Activated T-helper 17 cell treated with anti-CD3 and anti-CD28 coated beads, Interleukin-2, amount 50 U/mL, for 72 hours (primary cell): Measurements from ENCODE around the gene CLEC2L. TPM values are rescaled to one million over a fixed set of nuclear protein-coding genes. Genes with fewer than 3 reads are reported as not detected.

Experiments
- ATAC-seq: fragments of 150-1000 bp; cut with Tn5 transposase; replicated peaks from 2 replicates; pipeline ENCODE4 v1.10.0; 2021; ENCODE audit warnings: mild to moderate bottlenecking, moderate library complexity
- H3K27ac Mint-ChIP-seq: one replicate; pipeline ENCODE4 v1.8.0; 2022; ENCODE audit warnings: mixed read lengths
- H3K27me3 Mint-ChIP-seq: one replicate; pipeline ENCODE4 v1.8.0; 2022; ENCODE audit warnings: mixed read lengths
- H3K36me3 Mint-ChIP-seq: one replicate; pipeline ENCODE4 v1.8.0; 2022; ENCODE audit warnings: low read depth, mild to moderate bottlenecking, mixed read lengths
- H3K4me1 Mint-ChIP-seq: one replicate; pipeline ENCODE4 v1.8.0; 2022; ENCODE audit warnings: mixed read lengths
- H3K4me3 Mint-ChIP-seq: one replicate; pipeline ENCODE4 v1.8.0; 2022; ENCODE audit warnings: mild to moderate bottlenecking, mixed read lengths
- H3K9me3 Mint-ChIP-seq: one replicate; pipeline ENCODE4 v1.8.0; 2022; ENCODE audit warnings: mixed read lengths
- total RNA-seq, 2 donors: library from RNA; stranded (reverse); gene quantifications; one replicate each; pipeline ENCODE4 v1.2.3, GENCODE V29; 2022

CLEC2L gene
- total RNA-seq, 2 donors from 2014 or later: not detected

DNA sequence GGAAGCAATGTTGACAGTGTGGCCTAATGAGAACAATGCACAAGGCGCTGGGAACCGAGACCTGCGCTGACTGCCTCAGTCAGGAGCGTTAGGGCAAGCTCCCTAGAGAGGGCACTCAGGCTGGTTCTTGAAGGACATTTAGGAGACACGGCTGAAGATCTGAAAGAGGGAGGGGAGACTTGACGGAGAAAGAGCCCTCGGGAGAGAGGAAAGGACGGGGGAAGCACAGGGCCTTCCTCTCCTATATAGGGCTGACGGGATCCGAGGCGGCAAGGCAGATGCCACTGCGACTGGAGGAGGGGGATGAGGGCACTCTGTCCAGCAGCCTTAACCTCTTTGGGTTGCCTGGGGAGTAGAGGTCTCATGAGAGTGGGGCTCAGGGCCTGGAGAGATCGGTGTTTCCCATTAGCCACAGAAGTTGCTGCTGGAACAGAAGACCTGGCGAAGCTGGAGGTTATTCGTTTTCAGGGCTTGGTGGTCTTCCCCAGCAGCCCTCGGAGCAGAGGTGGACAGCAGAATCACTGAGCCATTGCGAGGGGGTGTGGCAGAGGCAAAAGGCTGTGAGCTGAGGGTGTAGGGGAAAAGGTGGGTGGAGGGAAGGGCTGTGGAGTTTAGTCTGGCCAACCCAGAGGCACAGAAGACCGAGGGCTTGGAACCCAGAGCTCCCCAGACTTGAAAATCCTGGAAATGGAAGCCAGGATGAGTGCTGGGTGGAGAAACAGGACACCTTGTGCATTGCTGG, 36.0 kb downstream of the CLEC2L start:
- H3K27me3 Mint-ChIP-seq: peaks cover 3% of the 10 kb centered on the region
- H3K4me3 Mint-ChIP-seq: no peak overlapping the region
- H3K9me3 Mint-ChIP-seq: peaks cover 4% of the 10 kb centered on the region
- H3K27ac Mint-ChIP-seq: no peak overlapping the region
- peaks cover 4% of the 10 kb centered on the region for H3K4me1 Mint-ChIP-seq
- no peak for ATAC-seq
- peaks cover 5% of the 10 kb centered on the region for H3K36me3 Mint-ChIP-seq

DNA sequence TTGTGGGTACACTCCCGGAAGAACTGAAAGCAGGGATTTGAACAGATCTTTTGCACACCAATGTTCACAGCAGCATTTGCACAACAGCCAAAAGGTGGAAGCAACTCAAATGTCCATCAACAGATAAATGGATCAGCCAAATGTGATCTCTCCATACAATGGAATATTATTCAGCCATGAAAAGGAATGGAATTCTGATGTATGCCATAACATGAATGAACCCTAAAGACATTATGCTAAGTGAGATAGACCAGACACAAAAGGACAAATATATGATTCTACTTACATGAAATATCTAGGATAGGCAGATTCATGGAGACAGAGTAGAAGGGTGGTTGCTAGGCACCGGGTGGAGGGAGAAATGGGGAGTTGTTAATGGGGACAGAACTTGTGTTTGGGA, 36.7 kb downstream of the CLEC2L start:
- Mint-ChIP-seq H3K27ac (no peak overlapping the region), H3K36me3 (peaks cover 5% of the 10 kb centered on the region), H3K27me3 (peaks cover under 1% of the 10 kb centered on the region), H3K4me1 (peaks cover 4% of the 10 kb centered on the region), H3K9me3 (peaks cover 4% of the 10 kb centered on the region), H3K4me3 (no peak overlapping the region)
- ATAC-seq: no peak

DNA sequence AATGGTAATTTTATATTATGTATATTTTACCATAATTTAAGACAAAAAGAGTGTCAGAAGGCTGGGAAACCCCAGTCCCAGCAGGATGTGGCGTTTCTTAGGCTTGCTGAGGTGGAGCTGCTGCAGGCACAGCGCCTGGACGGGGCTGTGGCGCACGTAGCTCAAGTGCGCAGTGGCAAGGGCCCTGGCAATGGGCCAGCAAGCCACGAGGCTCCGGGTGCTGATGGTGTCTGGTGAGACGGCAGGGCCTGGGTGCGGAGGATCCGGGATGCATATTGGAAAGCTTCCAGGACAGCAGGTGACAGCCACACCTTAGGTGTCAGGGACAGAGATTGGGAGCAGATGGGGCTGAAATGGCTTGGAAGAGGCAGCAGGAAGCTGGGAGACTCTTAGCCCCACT, 37.2 kb downstream of the CLEC2L start:
- H3K4me3 Mint-ChIP-seq: no peak overlapping the region
- H3K27ac Mint-ChIP-seq: no peak overlapping the region
- no peaks in the 10 kb centered on the region for H3K27me3 Mint-ChIP-seq
- H3K4me1 Mint-ChIP-seq: peaks cover 4% of the 10 kb centered on the region
- no peak for ATAC-seq
- H3K36me3 Mint-ChIP-seq: peaks cover 5% of the 10 kb centered on the region
- peaks cover 4% of the 10 kb centered on the region for H3K9me3 Mint-ChIP-seq

DNA sequence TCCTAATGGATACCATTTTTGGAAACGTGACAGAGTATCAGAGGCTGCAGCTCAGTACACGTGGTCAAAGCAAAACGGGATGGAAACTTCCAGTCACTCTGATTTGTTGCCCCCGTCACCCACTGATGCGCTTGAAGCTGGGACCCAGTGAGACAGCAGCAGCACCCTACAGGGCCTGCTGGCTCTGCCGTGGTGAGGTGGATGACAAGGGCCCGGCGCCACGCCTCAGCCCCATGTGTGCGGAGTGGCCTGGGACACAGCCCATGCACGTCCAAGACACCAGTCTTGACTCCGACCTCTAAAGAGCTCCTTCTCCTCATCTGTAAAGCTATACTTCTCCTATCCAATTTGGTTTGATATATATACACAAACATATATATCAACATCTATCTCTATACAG, 39.0 kb downstream of the CLEC2L start:
- Mint-ChIP-seq H3K27me3 (no peaks in the 10 kb centered on the region), H3K36me3 (peaks cover 5% of the 10 kb centered on the region), H3K9me3 (peaks cover 4% of the 10 kb centered on the region), H3K4me3 (no peak overlapping the region), H3K27ac (no peak overlapping the region), H3K4me1 (peaks cover 14% of the 10 kb centered on the region)
- no peak for ATAC-seq

DNA sequence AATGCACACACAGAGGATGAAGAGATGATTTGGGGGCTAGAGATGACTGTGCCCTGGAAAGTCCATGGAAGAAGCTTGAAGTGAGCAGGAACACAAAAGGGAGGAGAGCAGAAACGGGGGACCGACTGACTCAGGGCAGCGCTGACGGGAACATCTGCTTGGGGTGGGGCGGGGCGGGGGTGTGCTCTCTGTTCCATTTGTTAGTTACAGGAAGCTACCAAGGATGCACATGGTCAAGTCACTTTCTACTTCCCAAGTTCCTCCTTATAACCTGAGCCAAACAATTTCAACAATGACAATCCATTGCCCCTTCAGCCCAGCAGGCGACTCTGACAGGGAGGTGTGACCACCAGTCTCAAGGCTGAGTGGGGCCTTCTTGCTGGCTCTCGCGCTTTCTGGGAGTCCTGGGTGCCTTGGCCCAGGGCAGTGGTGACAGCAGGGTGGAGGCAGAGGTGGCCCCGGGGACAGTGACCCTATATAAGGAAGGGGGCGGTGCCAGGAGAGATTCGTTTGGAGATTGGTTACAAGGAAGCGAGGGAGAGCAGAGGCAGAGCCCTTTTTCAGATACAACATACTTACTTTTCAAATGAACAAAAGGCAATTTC, 39.6 kb downstream of the CLEC2L start:
- ATAC-seq: no peak
- no peak overlapping the region for H3K27ac Mint-ChIP-seq
- no peak overlapping the region for H3K4me3 Mint-ChIP-seq
- H3K4me1 Mint-ChIP-seq: peaks cover 17% of the 10 kb centered on the region
- H3K36me3 Mint-ChIP-seq: peaks cover 5% of the 10 kb centered on the region
- no peaks in the 10 kb centered on the region for H3K27me3 Mint-ChIP-seq
- peaks cover 4% of the 10 kb centered on the region for H3K9me3 Mint-ChIP-seq

DNA sequence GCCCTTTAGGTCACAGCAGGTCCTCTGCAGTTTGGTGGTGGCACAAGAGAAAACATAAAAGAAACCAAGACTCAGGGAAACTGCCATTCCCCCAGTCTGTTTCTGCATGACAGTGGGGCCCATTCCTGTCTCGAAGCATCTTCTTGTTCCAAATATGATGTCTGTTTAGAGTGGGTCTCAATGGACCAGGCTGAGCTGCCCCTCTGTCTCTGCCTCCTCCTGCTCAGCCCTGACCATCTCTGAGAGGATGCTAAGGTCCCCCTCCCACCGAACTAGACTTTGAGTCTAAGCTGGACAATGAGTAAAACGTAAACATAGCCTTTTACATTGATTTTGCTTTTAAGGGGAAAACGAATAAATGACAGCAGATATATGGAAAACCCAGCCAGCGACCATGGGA, 40.4 kb downstream of the CLEC2L start:
- H3K4me1 Mint-ChIP-seq: peaks cover 18% of the 10 kb centered on the region
- H3K27ac Mint-ChIP-seq: no peak overlapping the region
- no peak overlapping the region for H3K4me3 Mint-ChIP-seq
- no peaks in the 10 kb centered on the region for H3K27me3 Mint-ChIP-seq
- peaks cover 5% of the 10 kb centered on the region for H3K36me3 Mint-ChIP-seq
- no peak for ATAC-seq
- H3K9me3 Mint-ChIP-seq: peaks cover 4% of the 10 kb centered on the region

DNA sequence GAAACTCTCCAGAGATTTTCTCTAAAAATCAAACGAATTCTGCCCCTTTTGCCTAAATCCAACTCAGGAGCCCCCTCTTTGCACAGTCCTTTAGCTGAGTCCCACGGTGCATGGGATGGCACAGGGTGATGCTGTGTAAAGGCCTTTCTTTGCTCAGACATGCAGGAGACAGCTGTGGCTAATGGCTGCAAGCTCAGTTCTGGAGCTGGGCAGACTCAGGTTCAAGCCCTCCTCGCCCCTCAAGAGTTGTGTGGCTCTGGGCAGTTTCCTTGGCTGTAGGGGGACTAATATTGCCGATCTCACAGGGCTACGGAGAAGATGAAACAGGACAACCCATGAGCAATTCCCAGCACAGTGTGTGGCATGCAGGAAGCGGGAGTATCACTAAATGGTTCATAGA, 42.6 kb downstream of the CLEC2L start:
- no peak for ATAC-seq
- Mint-ChIP-seq H3K4me1 (peaks cover 18% of the 10 kb centered on the region), H3K27ac (peak overlapping the region; percentile 36), H3K27me3 (no peaks in the 10 kb centered on the region), H3K4me3 (no peak overlapping the region), H3K36me3 (peaks cover 8% of the 10 kb centered on the region), H3K9me3 (no peaks in the 10 kb centered on the region)

DNA sequence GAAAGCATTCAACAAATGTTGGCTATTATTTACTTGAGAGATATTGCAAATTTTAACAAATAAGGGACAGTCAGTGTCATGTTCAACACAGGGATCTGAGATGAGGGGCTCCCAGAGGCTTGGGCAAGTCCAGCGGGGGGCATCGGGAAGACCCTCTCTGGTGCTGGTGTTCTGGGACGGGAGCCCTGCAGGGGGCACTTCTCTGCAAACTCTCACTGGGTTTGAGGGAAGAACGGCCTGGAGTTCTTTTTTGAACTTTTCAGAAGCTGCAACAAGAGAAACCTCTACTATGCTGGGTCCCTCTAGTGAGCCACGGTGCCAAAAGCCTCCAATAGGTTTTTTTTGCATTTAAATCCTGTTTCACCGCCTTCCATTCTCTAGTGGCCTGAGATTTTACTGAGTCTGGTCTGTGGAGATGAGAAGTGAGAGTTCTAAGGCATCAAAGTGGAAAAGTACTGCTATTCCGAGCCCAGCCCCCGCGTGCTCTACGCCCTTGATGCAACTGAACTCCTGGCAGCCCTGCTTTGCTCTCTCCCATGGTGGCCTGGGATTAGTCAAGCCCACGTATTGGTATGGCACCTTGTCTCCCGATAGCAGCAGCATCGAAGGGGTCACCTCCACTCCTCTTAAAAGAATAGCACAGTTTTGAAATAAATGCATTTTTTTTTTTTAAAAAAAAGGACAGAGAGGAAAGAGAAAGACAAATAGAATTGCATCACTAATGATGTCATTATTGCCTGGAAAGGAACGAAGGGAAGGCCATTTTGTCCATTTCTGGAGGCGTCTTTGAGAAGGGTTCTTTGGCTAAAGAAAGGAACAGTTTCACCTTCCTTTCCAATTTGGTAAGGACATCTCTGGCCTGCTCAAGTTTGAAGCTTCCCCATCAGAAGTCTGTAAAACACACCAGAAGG, 43.5 kb downstream of the CLEC2L start:
- Mint-ChIP-seq H3K4me1 (peaks cover 18% of the 10 kb centered on the region), H3K27ac (peak overlapping the region; percentile 36), H3K9me3 (no peaks in the 10 kb centered on the region), H3K36me3 (peaks cover 9% of the 10 kb centered on the region), H3K4me3 (no peak overlapping the region), H3K27me3 (no peaks in the 10 kb centered on the region)
- ATAC-seq: no peak

DNA sequence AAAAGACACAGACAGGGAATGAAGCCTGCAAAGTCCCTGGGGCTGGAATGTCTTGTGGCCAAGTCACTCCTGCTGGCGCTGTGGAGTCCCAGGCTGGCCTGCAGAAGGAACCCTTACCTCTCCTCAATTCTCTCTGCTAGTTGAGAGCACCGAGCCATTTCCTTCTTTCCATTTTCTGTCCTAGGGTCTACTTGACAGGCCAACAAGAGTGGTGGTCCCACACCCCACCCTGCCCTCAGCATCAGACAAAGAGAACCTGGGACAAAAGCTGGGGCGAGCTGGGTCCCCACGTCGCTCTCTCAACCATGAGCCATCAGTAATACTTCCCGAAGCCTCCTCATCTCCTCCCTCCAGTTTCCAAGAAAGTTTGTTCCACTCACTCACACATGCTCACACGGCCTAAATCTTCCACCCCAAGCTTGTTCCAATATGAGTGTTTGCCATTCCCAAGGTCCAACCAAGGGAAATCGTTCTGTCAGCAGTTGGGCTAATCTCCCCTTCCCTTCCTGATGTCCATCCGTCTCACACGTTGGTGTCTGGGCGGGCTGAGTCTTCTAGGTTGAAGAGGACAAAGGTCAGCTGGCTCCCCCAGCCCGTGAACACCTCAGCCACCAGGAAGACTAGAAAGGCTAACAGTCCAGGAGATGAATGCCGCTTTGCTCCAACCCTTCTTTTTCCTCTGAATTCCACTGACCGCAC, 44.3 kb downstream of the CLEC2L start:
- no peak for ATAC-seq
- Mint-ChIP-seq H3K27ac (no peak overlapping the region), H3K36me3 (peaks cover 17% of the 10 kb centered on the region), H3K27me3 (no peaks in the 10 kb centered on the region), H3K4me3 (no peak overlapping the region), H3K9me3 (no peaks in the 10 kb centered on the region), H3K4me1 (peaks cover 18% of the 10 kb centered on the region)

DNA sequence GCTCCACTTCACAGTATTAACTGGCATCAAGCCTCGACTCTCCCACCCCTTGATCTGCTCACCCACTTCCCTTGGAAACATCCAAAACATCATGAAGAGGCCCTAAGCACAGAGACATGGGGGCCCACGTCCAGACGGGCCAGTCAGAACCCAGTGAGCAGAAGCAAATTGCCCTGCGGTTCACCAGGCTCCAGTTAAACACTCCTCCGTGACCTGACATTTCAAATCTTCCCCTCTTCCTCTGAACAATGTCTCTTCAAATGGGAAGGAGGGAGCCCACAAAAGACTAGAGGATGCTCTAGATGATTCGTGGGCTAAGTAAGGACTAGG, 44.8 kb downstream of the CLEC2L start:
- ATAC-seq: no peak
- peaks cover 18% of the 10 kb centered on the region for H3K4me1 Mint-ChIP-seq
- no peak overlapping the region for H3K27ac Mint-ChIP-seq
- peaks cover 22% of the 10 kb centered on the region for H3K36me3 Mint-ChIP-seq
- no peaks in the 10 kb centered on the region for H3K27me3 Mint-ChIP-seq
- no peaks in the 10 kb centered on the region for H3K9me3 Mint-ChIP-seq
- no peak overlapping the region for H3K4me3 Mint-ChIP-seq

DNA sequence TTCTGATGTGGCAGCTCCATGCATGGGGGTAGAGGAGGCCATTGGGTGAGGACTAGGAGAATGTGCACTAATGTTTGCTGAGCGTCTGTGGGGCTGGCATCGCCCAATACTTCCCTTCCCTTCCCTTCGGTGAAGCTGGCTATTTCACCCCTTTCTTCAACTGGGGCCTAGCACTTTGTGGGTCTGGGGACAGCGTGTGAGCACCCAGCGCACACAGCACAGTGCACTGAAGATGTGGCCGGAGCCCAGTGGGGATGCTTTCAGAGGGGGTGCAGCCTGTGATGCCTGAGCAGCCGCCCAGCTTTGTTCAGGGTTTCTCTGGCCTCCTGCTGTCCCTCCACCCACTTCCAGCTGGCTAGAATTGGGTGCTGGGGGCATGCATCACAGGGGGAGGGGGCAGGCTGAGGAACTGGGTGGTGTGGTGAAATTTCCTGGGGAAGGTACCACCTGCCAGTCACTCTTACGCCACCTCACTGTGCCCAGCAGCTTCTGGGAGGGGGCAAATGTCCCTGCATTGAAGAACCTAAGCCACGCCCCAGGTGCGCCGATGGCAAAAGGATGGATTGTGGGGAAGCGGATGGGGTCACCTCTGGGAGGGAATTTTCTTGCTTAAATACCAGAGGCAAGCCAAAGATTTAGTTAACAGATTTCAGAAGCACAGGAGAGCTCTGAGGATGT, 45.5 kb downstream of the CLEC2L start:
- ATAC-seq: no peak
- Mint-ChIP-seq H3K27me3 (no peaks in the 10 kb centered on the region), H3K36me3 (peaks cover 28% of the 10 kb centered on the region), H3K4me3 (no peak overlapping the region), H3K9me3 (no peaks in the 10 kb centered on the region), H3K27ac (no peak overlapping the region), H3K4me1 (peaks cover 16% of the 10 kb centered on the region)

DNA sequence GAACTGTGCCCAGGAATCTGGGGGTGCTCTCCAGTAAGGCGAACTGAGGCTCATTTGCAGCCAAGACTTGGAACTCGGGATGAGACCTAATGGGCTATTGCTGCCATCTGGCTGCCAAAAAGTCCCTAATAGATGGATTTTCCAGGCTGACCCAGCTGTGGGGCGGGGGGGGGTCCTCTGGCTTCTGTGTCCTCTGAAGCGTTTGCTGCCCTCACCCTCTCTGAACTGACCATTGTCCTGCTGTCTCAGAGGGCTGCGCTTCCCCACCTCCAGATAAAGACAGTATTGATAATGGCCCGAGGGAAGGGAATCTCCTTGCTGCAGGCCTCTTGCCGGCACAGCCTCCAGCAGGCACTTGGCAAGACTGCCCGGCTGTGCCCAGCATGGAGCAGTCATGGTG, 46.6 kb downstream of the CLEC2L start:
- H3K27me3 Mint-ChIP-seq: no peaks in the 10 kb centered on the region
- ATAC-seq: no peak
- no peaks in the 10 kb centered on the region for H3K9me3 Mint-ChIP-seq
- H3K36me3 Mint-ChIP-seq: peaks cover 40% of the 10 kb centered on the region
- no peak overlapping the region for H3K4me3 Mint-ChIP-seq
- H3K4me1 Mint-ChIP-seq: peaks cover 14% of the 10 kb centered on the region
- no peak overlapping the region for H3K27ac Mint-ChIP-seq

DNA sequence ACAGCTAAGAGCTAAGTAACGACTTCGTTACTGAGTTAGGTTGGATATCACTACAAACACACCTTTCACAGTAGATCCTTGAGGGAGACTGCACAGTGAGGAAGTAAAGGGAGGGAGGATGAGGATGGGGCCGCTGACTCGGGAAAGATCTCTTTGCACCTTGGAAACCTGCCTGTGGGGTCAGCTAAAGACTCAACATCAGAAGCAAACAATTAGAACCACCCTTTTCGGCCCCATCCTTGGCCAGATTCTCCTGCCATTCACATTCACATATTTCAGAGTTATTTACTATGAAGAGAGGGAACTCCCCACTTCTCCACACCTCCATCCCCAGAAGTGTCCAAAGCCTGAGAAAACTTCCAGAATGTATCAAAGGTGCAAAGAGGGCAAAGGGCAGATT, 47.1 kb downstream of the CLEC2L start:
- H3K27ac Mint-ChIP-seq: peak overlapping the region; percentile 38
- no peaks in the 10 kb centered on the region for H3K9me3 Mint-ChIP-seq
- peaks cover 45% of the 10 kb centered on the region for H3K36me3 Mint-ChIP-seq
- no peaks in the 10 kb centered on the region for H3K27me3 Mint-ChIP-seq
- H3K4me3 Mint-ChIP-seq: no peak overlapping the region
- ATAC-seq: no peak
- H3K4me1 Mint-ChIP-seq: peaks cover 14% of the 10 kb centered on the region

DNA sequence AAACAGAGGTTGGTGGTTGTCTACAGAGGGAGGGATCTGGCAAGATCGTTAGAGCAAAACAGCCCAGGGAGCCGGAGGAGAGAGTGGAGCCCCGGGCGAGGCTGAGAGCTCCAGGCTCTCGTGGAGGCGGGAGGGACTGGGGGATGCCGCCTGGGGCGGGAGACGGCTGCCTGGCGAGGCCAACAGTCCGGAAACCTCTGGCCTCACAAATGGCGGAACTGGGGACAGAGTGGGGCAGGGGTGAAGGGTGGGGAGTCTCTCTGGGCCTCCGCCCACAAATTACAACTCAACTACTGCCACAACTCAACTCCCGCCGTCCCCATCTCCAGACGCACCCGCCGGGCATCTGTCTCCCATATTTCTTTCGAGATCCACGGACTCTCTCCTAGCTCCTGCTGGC, 47.7 kb downstream of the CLEC2L start:
- peaks cover 51% of the 10 kb centered on the region for H3K36me3 Mint-ChIP-seq
- H3K27ac Mint-ChIP-seq: peak overlapping the region; percentile 38
- no peaks in the 10 kb centered on the region for H3K9me3 Mint-ChIP-seq
- H3K27me3 Mint-ChIP-seq: no peaks in the 10 kb centered on the region
- H3K4me1 Mint-ChIP-seq: peaks cover 12% of the 10 kb centered on the region
- ATAC-seq: no peak
- no peak overlapping the region for H3K4me3 Mint-ChIP-seq
